Muscle of back (tissue), 13 donors: ENCODE measurements around the gene OR8K5. TPM values are rescaled to one million over a fixed set of nuclear protein-coding genes. Genes with fewer than 3 reads are reported as not detected.
"Not testable (repeated sequence)": the region's sequence is repeated elsewhere in the genome, so short reads cannot be mapped to it uniquely, and the experiment has no call there.

Experiments used
- DNase-seq, 3 donors: peaks; one replicate each; pipeline versions ENCODE4 v3.0.0 to v3.0.0-alpha.2; 2013
- long read RNA-seq, 9 donors: transcript quantifications; one replicate each; lab custom pipeline, GENCODE V29; 2026
- polyA plus RNA-seq, 10 donors: library from polyadenylated mRNA; unstranded; fragments of 120-200 nt; gene quantifications; one replicate each; pipeline ENCODE4 v1.2.1, GENCODE V29; 2013; ENCODE audit not compliant: insufficient read length in 10 of 10

Gene OR8K5
- polyA plus RNA-seq = not detected
- long read RNA-seq, donor 1 = 0 reads
- long read RNA-seq, donor 2 = 0 reads
- long read RNA-seq, donor 3 = 0 reads
- long read RNA-seq, donor 4 = 0 reads
- long read RNA-seq, donor 5 = 0 reads
- long read RNA-seq, donor 6 = 0 reads
- long read RNA-seq, donor 7 = 0 reads
- long read RNA-seq, donor 8 = 0 reads
- long read RNA-seq, donor 9 = 0 reads

- DNase-seq = no peak
These were observed at the start of gene OR8K5 for GRCh38 chr11:56160217-56160616. OR8K5 (minus strand) TSS chr11:56160317; CDS start chr11:56160317, 0 bp downstream.

DNA sequence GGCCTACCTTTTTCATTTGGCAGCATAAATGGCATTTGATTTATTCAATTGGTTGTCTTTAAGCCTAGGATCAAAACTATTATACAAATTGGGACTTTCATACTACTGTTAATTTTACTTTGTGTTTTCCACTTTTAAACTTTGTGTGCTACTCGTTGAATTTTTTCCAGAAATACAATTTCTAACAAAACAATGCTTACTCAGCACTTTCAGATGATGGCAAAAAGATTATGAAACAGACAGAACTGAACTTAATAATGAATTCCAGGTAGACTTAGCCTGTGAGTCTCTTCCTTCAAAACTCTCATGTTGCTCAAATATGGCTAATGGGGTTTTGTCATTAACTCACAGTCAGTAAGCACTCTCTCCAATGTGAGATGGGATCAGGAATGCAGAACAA, 47.7 kb upstream of the OR8K5 start:
- DNase-seq = no peak

GRCh38 chr11:56197367-56197766, 37.2 kb upstream of the OR8K5 start:
- no peak for DNase-seq

DNA sequence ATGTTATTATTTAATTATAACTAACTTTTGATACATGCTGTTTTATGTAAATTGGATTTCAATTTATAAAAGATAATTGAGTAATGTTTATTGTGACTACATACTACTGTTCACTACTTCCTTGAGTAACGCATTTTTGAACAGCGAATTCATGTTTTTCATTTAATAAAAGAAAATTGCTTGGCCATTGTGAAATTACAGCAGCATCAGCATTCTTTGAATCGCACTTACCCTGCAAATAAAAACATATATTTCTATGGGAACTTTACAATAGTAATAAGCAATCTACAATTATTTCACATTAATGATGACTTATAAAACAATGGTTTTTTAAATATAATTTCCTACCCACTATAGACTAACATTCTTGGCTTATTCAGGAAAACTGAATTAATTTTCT, 36.6 kb upstream of the OR8K5 start:
- DNase-seq = no peak

DNA sequence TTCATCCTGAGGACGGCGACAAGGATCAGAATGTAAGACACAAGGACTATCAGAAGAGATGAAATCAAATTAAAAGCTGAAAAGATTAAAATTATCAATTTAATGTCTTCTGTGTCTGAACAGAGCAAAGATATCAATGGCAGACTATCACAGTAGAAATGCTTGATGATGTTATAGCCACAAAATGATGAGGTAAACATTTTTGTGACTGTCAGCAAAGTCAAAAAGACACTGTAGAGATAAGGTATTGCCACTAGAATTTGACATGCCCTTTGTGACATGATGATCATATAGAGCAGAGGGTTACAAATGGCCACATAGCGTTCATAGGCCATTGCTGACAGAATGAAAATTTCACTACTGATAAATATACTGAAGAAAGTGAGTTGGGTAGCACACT, 28.5 kb upstream of the OR8K5 start:
- no peak for DNase-seq

GRCh38 chr11:56183459-56183858, 23.3 kb upstream of the OR8K5 start:
- DNase-seq = no peak

DNA sequence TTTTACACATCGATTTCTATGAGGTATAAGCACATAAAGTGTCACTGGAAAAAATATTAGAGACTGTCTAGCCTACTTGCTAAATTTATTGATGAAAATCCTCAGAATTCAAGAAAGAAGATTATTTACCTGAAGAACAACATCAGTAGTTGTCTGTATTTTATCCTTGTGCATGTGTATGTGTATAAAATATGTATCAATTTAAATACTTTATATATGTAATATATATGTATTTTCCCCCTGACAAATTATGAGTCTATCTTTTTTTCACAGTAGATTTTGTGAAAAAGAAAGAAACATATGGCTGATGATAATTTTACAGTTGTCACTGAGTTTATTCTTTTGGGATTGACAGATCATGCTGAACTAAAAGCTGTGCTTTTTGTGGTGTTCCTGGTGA, 16.2 kb upstream of the OR8K5 start, which contains the start of gene OR5J2:
OR5J2 (plus strand) TSS at position 301 of the 400 bp plus-strand sequence; CDS start at position 301, 0 bp downstream.
- no peak for DNase-seq

DNA sequence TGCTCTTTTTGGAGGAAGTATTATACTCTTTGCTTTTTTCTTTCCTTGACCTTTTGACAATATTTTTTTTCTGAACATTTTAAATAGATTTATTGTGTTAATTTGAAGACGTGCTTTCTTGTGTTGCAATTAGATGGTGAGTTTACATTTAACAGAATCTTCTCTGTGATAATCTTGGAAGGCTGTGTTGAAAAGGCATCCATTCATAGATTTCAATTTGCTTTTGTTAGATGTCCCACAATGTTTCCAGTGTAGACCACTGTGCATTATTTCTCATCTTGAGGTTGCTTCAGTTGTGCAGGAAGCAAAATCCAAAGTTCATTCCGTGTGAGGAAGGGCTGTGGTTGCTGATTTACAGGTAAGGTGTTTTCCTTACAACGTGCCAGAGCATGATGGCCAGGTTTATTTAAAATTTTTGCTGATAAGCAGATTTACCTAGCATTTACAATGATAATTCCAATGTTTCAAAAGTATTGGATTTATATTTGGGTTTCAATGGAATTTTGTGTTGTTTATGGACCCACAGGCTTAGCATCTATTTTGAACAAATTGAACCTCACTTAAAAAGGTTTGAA, 12.2 kb upstream of the OR8K5 start:
- DNase-seq = no peak

DNA sequence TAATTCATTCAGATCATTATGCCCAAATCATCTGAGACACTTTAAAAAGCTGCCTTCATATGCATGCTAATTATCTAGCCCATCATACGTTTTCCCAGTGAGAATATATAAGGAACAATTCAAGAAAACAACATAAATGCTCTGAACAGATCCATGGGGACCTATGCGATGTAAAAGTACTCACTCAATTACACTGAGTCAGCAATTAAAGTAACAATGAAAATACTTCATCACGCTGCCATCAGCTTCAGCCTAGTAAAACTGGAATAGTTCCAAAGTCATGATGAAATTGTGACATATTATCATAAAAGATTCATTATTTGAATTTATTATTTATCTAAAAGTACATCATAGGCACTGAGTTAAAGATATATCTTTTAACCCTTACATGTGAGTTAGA, 3.7 kb upstream of the OR8K5 start:
- no peak for DNase-seq

DNA sequence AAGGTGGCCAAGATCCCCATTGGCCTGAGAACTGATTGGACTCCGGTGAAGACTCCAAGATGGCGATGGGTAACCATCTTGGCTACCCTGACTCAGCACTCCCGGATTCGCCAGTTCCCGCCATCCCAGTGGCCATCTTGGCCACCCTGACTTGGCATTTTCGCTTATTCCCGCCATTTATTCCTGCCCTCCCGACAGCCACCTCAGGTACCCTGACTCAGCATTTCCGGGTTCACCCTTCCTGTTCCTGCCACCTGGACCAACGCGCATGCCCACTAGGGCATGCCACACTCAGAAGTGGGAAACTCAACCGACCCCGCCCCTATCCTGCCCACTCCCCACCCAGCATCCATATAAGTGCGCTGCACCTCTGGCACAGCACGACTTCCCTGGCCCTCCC, 7.8 kb downstream of the OR8K5 start:
- DNase-seq = no peak

GRCh38 chr11:56151376-56151775, 8.7 kb downstream of the OR8K5 start:
- DNase-seq = no peak

- not testable (repeated sequence) for DNase-seq
These were observed 16.4 kb downstream of the OR8K5 start for GRCh38 chr11:56143681-56144080.

DNA sequence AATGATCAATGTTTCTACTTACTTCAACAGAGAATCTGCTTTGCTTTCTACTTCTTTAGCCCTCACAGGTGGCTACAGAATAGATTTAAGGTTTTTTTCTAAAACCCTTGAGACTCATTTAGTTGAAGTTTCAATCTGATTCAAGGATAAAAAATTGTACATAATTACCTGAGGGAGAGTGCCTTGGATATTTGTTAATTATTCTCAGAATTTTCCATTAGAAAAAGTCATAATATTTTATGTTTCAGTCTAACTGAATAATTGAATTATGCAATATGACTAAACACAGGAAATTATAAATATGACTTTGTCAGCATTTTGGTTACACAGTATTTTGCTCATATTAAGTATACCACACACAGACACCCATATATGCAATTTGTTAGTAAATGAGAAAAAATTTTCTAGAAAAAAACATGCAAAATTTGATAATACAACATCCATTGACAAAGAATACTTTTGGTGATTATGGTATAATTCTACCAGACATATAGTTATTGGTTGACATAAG, 19.9 kb downstream of the OR8K5 start, which contains the start of gene OR8J3:
OR8J3 (minus strand) TSS at position 51 of the 511 bp plus-strand sequence. CDS start 2,483 bp downstream, outside the sequence.
- no peak for DNase-seq

- no peak for DNase-seq
These were observed 38.0 kb downstream of the OR8K5 start, which contains the start of gene OR8H3 for GRCh38 chr11:56122073-56122472. OR8H3 (plus strand) TSS chr11:56122373; CDS start chr11:56122373, 0 bp downstream.

Other genes starting within 250 kb of the OR8K5 start
- gene OR5W2, start 245.7 kb downstream of the OR8K5 start, polyA plus RNA-seq = not detected
- not detected for gene OR5I1, start 223.9 kb downstream of the OR8K5 start, polyA plus RNA-seq
- not detected for gene OR10AG1, start 190.4 kb downstream of the OR8K5 start, polyA plus RNA-seq
- not detected for gene OR5F1, start 165.7 kb downstream of the OR8K5 start, polyA plus RNA-seq
- under 1 TPM in 5 of 10 donors, not detected in 5; 0.03 to 0.05 (median 0.03) TPM for gene OR5AS1, start 132.7 kb downstream of the OR8K5 start, polyA plus RNA-seq
- gene OR8I2, start 67.0 kb downstream of the OR8K5 start, polyA plus RNA-seq = not detected
- gene OR8H2, start 56.6 kb downstream of the OR8K5 start, polyA plus RNA-seq = under 1 TPM in 3 of 10 donors, not detected in 7; 0.05 to 0.07 (median 0.05) TPM
- gene OR8H3, start 37.9 kb downstream of the OR8K5 start, polyA plus RNA-seq = not detected
- gene OR8J3, start 20.1 kb downstream of the OR8K5 start, polyA plus RNA-seq = not detected
- gene OR5J2, start 16.3 kb upstream of the OR8K5 start, polyA plus RNA-seq = not detected
- not detected for gene OR5T2, start 73.9 kb upstream of the OR8K5 start, polyA plus RNA-seq
- gene OR5T3, start 91.9 kb upstream of the OR8K5 start, polyA plus RNA-seq = not detected
- not detected for gene OR5T1, start 113.8 kb upstream of the OR8K5 start, polyA plus RNA-seq
- not detected for gene OR8H1, start 131.9 kb upstream of the OR8K5 start, polyA plus RNA-seq
- gene OR8K3, start 154.8 kb upstream of the OR8K5 start, polyA plus RNA-seq = not detected
- not detected for gene OR8K1, start 185.7 kb upstream of the OR8K5 start, polyA plus RNA-seq
- not detected for gene OR8J1, start 194.0 kb upstream of the OR8K5 start, polyA plus RNA-seq
- not detected for gene OR8U1, start 215.3 kb upstream of the OR8K5 start, polyA plus RNA-seq